GM18870 (cell line): ENCODE measurements around the gene SF1.

Experiments
- ATAC-seq: cut with Tn5 transposase; IDR thresholded peaks from one replicate; pipeline ENCODE4 v1.9.1; 2021; ENCODE audit warnings: moderate library complexity; ENCODE audit not compliant: unreplicated experiment

Gene SF1

GRCh38 chr11:64801561-64802369 is 23.4 kb upstream of the SF1 start:
- ATAC-seq: no peak

DNA sequence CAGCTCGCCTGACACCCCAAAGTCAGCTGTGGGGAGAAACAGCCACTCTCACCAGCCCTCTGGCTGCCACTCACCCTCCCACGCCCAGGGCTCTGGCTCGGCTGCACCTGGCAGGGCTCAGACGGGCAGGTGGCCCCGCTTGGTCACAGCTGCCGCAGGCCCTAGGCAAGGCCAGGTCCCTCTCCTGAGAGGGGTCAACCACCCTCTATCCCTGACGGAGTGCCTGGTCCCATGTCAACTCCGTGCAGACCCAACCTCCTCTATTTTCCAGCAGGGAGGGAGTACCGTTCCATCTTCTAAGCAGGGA is 22.8 kb upstream of the SF1 start:
- no peak for ATAC-seq

DNA sequence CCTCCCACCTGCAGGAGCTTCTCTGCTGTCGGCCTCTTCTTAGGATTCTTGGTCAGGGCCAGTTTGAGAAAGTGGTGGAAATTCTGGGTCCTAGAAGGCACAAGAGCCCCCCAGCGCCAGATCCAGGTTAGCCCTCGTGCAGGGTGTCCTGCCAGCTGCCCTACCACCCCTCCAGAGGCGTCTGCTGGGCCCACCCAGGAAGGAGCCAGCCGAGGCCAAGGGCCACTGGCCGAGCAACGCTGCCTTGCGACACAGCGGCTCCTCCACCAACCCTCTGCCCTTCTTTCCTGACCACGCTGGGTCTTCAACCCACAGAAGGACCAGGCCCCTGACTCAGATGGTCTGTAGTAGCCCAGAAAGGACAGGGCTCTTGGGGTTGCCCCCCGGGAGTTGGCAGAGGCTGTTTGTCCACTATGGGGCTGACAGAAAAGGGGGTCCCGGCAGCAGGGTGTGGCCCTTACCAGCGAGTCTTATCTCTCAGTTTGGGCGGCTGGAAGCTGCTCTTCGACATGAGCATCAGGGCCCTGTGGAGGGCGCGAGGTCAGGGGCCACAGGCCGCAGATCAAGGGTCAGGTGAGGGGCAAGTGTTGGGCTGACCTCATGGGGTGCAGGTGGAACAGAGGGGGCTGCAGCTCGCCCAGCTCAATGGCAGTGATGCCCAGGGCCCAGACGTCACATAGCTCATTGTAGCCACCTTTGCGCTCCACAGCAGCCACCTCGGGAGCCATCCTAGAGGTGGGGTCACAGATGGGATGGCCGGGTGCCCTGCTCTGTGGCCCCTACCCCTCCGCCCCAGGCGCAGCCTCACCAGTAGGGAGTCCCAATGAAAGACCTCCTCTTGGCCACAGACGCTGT is 22.2 kb upstream of the SF1 start:
- ATAC-seq: no peak

DNA sequence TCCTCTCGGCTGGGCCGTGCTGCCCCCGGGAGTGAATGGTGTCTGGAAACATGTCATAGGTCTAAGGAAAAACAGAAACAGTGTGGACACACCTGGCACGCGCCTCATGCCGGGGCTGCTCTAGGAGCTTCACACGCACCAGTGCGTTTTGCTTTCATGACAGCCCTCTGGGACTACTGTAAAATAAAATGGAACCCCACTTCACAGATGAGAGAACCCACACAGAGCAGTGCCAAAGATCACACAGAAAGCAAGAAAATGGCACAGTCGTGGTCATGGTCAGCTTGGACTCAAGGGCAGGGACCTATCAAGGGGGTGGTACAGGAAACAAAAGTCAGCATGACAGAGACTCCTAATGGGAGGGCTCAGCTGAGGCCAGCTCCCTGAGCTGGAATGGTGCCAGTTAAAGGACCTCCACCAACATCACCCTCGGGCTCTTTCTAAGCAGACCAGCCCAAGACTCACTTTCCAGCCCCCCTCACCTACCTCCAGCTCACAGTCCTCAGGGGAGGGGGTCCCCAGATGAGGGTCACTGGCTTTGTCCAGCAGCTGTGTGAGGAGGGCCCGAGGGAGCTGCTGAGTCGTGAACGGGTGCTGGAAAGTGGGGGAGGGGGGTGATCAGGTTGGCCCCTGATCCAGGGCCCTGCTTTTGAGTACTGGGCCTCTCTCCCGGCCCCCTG is 21.4 kb upstream of the SF1 start:
- ATAC-seq: no peak

DNA sequence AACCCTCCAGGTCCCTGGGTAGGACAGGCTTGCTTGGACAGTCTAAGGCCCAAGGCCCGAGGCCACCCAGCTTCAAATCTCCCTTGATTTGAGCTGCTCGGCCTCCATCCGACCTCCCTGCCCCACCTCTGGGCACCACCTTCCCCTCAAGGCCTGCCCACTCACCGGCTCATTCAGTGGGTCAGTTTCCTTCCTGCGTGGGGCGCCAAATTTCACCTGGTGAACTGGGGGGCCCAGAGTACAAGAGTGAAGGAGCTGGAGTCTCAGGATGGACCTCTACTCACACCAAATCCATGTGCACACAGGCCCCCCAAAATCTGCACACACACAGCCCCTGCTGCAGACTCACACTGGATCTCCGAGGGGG is 20.9 kb upstream of the SF1 start:
- ATAC-seq: no peak

- no peak for ATAC-seq
Observed at GRCh38 chr11:64796757-64797541, 18.6 kb upstream of the SF1 start.

- ATAC-seq: no peak
Observed at GRCh38 chr11:64796047-64796756, 17.9 kb upstream of the SF1 start.

GRCh38 chr11:64794526-64794925 is 16.2 kb upstream of the SF1 start:
- no peak for ATAC-seq

GRCh38 chr11:64793271-64794160 is 15.2 kb upstream of the SF1 start:
- no peak for ATAC-seq

DNA sequence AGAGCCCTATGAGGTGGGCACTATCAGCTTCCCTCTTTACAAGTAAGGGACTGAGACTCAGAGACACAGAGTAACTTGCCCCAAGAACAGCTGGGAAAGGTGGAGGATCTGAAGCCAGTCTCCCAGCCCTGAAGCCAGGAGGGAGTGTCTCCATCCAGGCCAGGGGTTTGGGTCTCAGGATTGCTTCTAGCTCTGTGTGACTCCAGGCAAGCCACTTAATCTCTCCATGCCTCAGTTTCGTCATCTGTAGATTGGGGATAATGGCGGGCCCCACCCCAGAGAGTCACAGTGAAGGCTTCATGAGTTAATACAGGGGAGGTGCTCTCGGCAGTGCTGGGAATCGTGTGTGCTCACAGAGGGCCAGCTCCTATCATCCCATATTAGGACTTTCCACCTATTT is 14.1 kb upstream of the SF1 start:
- no peak for ATAC-seq

DNA sequence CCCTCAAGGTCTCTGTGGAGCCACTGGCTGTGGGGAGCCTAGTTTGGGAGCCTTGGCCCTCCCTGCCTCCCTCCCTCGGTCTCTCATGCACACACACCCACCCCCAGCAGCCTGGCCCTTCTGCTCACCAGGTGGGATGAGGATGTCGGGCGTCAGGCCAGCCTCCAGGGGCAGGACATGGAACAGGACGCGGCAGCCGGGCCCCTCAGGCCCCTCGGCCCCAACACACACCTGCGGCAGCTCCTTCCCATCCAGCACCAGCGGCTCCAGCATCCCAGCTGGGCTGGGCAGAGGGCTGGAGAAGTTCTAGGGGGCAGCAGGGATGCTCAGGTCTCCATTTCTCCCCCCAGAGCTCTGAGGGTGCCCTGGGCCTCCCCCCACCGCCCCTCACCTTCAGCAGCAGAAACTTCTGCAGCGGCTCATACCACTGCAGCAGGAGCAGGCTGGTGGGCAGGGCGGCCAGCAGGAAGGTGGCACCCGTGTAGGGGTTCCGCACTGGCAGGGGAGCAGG is 13.5 kb upstream of the SF1 start:
- no peak for ATAC-seq

DNA sequence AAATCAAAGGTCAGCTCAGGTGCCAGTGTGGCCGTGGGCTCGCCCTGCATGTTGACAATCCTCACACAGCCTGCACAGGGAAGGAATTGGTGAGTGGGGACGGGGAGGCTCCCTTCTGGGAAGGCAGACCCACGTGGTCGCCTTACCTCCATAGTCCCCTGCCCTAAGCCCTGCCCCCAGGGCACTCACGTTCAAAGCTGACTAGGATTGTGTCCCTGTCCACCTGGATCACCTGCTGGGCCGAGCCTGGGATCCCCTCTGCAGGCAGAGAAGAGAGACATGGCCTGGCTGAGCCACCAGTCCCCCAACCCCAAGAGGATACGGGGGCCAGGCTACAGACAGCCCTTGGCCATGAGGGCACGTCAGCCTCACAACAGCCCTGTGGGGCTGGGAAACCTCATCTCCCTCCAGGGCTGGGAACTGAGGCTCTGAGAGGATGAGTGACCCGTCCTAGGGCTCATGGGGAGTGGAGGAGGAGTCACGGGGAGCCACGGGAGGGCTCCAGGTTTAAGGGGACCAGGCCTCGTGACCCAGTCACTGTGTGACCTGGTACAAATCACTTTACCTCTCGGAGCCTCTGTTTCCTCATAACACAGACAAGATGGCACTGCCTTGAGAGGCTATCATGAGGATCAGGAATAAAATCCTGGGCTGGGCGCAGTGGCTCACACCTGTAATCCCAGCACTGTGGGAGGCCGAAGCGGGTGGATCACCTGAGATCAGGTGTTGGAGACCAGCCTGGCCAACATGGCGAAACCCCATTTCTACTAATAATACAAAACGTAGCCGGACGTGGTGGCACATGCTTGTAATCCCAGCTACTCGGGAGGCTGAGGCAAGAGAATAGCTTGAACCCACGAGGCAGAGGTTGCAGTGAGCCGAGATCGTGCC is 12.1 kb upstream of the SF1 start:
- no peak for ATAC-seq

DNA sequence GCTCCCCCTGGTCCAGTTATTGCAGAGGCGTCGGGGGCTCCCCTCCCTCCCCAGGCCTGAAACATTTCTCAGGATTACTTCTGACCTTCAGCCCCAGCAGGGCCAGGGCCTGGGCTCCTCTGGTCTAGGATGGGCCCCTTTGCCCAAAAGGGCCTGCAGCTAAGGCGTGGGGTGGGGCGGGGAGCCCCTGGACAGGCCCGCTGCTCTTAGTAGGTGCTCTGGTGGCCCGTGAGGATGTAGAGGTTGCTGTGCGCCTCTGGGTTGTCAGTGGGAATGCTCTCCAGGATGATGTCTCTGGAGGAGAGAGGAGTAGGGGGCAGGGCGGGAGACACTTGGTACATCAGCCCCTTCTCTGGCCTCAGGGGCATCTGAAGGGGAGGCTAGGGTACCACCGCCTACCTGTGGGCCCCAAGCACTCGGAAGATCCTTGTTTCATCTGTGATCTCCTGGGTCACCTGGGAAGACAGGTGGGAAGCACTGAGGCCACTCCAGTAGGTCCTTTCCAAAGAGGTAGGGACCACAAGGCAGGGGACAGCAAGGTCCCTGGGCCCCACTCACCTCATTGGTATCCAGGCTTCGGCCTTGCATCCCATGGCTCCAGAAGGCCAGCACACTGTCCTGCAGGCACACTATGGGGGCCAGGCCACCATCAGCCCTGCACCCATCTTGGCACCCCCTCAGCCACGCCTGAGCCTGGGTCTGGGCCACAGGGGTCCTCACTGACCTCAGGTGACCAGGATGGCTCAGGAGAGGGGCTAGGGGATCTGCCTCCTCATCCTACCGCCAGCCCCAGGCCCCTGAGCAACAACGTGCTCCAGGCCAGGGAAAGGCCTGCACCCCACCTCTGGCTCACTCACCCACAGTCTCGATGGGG is 11.2 kb upstream of the SF1 start:
- ATAC-seq: no peak

GRCh38 chr11:64788321-64789215 is 10.2 kb upstream of the SF1 start:
- no peak for ATAC-seq

- no peak for ATAC-seq
Observed at GRCh38 chr11:64787526-64788320, 9.4 kb upstream of the SF1 start.

- ATAC-seq: no peak
Observed at GRCh38 chr11:64786308-64786707, 8.0 kb upstream of the SF1 start.
